GM12878 (cell line): Measurements from ENCODE around the gene DCDC2C. TPM values are rescaled to one million over a fixed set of nuclear protein-coding genes. Genes with fewer than 3 reads are reported as not detected.

ENCODE experiments used
- ATAC-seq: fragments of 200-7000 bp; cut with Tn5 transposase; 3 replicates; pipeline ENCODE4 v1.9.1; 2020; ENCODE audit warnings: mild to moderate bottlenecking, moderate library complexity
- BruUV-seq: library from RNA; stranded (reverse); fragments of 400-500 nt; replicated peaks from 2 replicates; lab custom pipeline; 2021; lab: Mats Ljungman, UMichigan
- CTCF ChIA-PET: fragments of 300-600 bp; sonication (Branson Sonifier 250); formaldehyde crosslinking; extraction: SDS; loops from one replicate; lab custom pipeline; 2021; ENCODE audit warnings: inconsistent platforms; lab: Yijun Ruan, JAX
- POLR2A ChIA-PET: fragments of 350-600 bp; formaldehyde crosslinking; extraction: SDS; loops from one replicate; lab custom pipeline; 2021; ENCODE audit warnings: inconsistent platforms; lab: Charles Lee
- RAD21 ChIA-PET: fragments of 300-600 bp; sonication (Branson Sonifier 250); formaldehyde crosslinking; loops from one replicate; lab custom pipeline; 2023; ENCODE audit warnings: antibody characterized with exemption; ENCODE audit not compliant: unreplicated experiment; lab: Charles Lee
- SMC1A ChIA-PET: fragments of 300-600 bp; sonication (Branson Sonifier 250); formaldehyde crosslinking; loops from one replicate; lab custom pipeline; 2023; ENCODE audit not compliant: unreplicated experiment, uncharacterized antibody; lab: Charles Lee
- DNase-seq: peaks from one replicate; pipeline ENCODE4 v3.0.0-alpha.2; 2011; ENCODE audit warnings: low read depth, low spot score
- FAIRE-seq: peaks from 3 replicates; lab custom pipeline; 2011; peaks lifted over from hg19 to GRCh38; lab: Jason Lieb, UNC
- H2AFZ ChIP-seq: 2 replicates; pipeline ENCODE4 v1.6.0; 2011; ENCODE audit warnings: low read depth, low read length, control low read depth; ENCODE audit not compliant: control insufficient read depth
- H3K27ac ChIP-seq: 2 replicates; pipeline ENCODE4 v1.5.1; 2011; ENCODE audit warnings: control low read depth; ENCODE audit not compliant: control insufficient read depth, insufficient read depth
- H3K27me3 ChIP-seq, 2 experiments: replicated peaks in 1 of 2; 2 replicates each; pipeline versions ENCODE4 v1.6.0 to v1.6.1; 2011; ENCODE audit warnings: low read length in 1 of 2; ENCODE audit not compliant: control insufficient read depth in 2 of 2, insufficient read depth in 2 of 2
- H3K36me3 ChIP-seq, 2 experiments: 2 replicates each; pipeline ENCODE4 v1.5.1; 2011; ENCODE audit warnings: low read length in 1 of 2; ENCODE audit not compliant: control insufficient read depth in 2 of 2, insufficient read depth in 2 of 2
- H3K4me1 ChIP-seq: 2 replicates; pipeline ENCODE4 v1.6.1; 2011; ENCODE audit warnings: mild to moderate bottlenecking, low read length, moderate library complexity, mixed read lengths; ENCODE audit not compliant: control insufficient read depth, insufficient read depth
- H3K4me2 ChIP-seq: 2 replicates; pipeline ENCODE4 v1.6.0; 2011; ENCODE audit warnings: control low read depth; ENCODE audit not compliant: control insufficient read depth, insufficient read depth
- H3K4me3 ChIP-seq: fragments of 200-600 bp; sonication (generic); 2 replicates; pipeline ENCODE4 v1.5.1; 2016
- H3K79me2 ChIP-seq: 2 replicates; pipeline ENCODE4 v1.6.0; 2011; ENCODE audit warnings: low read length; ENCODE audit not compliant: control insufficient read depth, insufficient read depth
- H3K9ac ChIP-seq: 2 replicates; pipeline ENCODE4 v1.8.0; 2011; ENCODE audit warnings: low read length, control low read depth, mixed read lengths; ENCODE audit not compliant: control insufficient read depth, insufficient read depth
- H3K9me3 ChIP-seq: replicated peaks from 3 replicates; pipeline ENCODE4 v1.5.1; 2011; ENCODE audit warnings: mild to moderate bottlenecking, low read length; ENCODE audit not compliant: control insufficient read depth, insufficient read depth
- H4K20me1 ChIP-seq: 2 replicates; pipeline ENCODE4 v1.6.0; 2011; ENCODE audit not compliant: control insufficient read depth, insufficient read depth
- ATF2 ChIP-seq: IDR thresholded peaks from 2 replicates; pipeline ENCODE4 v1.6.1; 2012; ENCODE audit warnings: low read length, inconsistent platforms
- ELK1 ChIP-seq: IDR thresholded peaks from 2 replicates; pipeline ENCODE4 v1.6.1; 2012; ENCODE audit warnings: low read depth, low read length, improper control_type of control experiment
- IKZF2 ChIP-seq, 2 experiments: fragments of 450-650 bp; IDR thresholded peaks; 2 replicates each; pipeline ENCODE4 v1.6.1; 2017; ENCODE audit warnings: mild to moderate bottlenecking in 2 of 2, moderate library complexity in 2 of 2
- IRF3 ChIP-seq: fragments of 450-650 bp; IDR thresholded peaks from 2 replicates; pipeline ENCODE4 v1.6.1; 2014; ENCODE audit warnings: mild to moderate bottlenecking
- NKRF ChIP-seq: fragments of 450-650 bp; conservative IDR thresholded peaks from 2 replicates; pipeline ENCODE4 v1.6.1; 2017; ENCODE audit warnings: mild to moderate bottlenecking, moderate library complexity
- PAX5 ChIP-seq: IDR thresholded peaks from 2 replicates; pipeline ENCODE4 v1.6.1; 2011; ENCODE audit warnings: low read depth, low read length, borderline replicate concordance
- POLR2A ChIP-seq: IDR thresholded peaks from 2 replicates; pipeline ENCODE4 v1.6.1; 2011; ENCODE audit warnings: low read depth, mild to moderate bottlenecking, low read length
- RBBP5 ChIP-seq: fragments of 200-600 bp; sonication (generic); conservative IDR thresholded peaks from 2 replicates; pipeline ENCODE4 v1.6.1; 2016
- SMARCA5 ChIP-seq: fragments of 450-650 bp; IDR thresholded peaks from 2 replicates; pipeline ENCODE4 v1.6.1; 2017; ENCODE audit warnings: mild to moderate bottlenecking
- SMC3 ChIP-seq: IDR thresholded peaks from 2 replicates; pipeline ENCODE4 v1.6.1; 2011; ENCODE audit warnings: low read length, improper control_type of control experiment, borderline replicate concordance
- SUZ12 ChIP-seq: fragments of 200-600 bp; sonication (generic); IDR thresholded peaks from one replicate; pipeline ENCODE4 v1.6.1; 2018; ENCODE audit warnings: antibody characterized with exemption, mild to moderate bottlenecking; ENCODE audit not compliant: unreplicated experiment
- TCF12 ChIP-seq: IDR thresholded peaks from 2 replicates; pipeline ENCODE4 v1.6.1; 2011; ENCODE audit warnings: low read depth, mild to moderate bottlenecking, low read length
- USF2 ChIP-seq: IDR thresholded peaks from 2 replicates; pipeline ENCODE4 v1.6.1; 2011; ENCODE audit warnings: low read depth, low read length, improper control_type of control experiment, borderline replicate concordance
- ZNF622 ChIP-seq: fragments of 450-650 bp; IDR thresholded peaks from 2 replicates; pipeline ENCODE4 v1.6.1; 2017; ENCODE audit warnings: mild to moderate bottlenecking, inconsistent platforms
- WGBS: methylation state at CpG from one replicate; pipeline ENCODE4 v1.1.6; 2016; ENCODE audit warnings: low lambda C conversion rate; ENCODE audit not compliant: insufficient replicate concordance, insufficient coverage; ENCODE audit errors: missing lambda C conversion rate; 5-methylcytosine and 5-hydroxymethylcytosine counted together
- in situ Hi-C: fragments of 300-500 bp; cut with MboI; formaldehyde crosslinking; loops from 9 replicates; pipeline ENCODE4 v1.14.3; 2018; ENCODE audit warnings: mixed read lengths
- intact Hi-C: fragments of 100-400 bp; cut with micrococcal nuclease; formaldehyde crosslinking; loops from one replicate; pipeline ENCODE4 v1.14.2; 2022; ENCODE audit not compliant: unreplicated experiment
- polyA plus RNA-seq, 11 experiments: library from polyadenylated mRNA; depleted of rRNA in 4 of 11; unstranded in 6 of 11; stranded (reverse) in 5 of 11; fragments of >200 nt; fragmentation: Nextera tagmentation in 4 of 11; fragmentation: Illumina TruSeq in 1 of 11; extraction: Ambion mirVana in 4 of 11; extraction: Trizol in 1 of 11; gene quantifications; 1 replicate in 1 of 11; 2 replicates in 10 of 11; pipeline versions ENCODE4 v1.2.1 to v1.2.3, GENCODE V29; 2011 to 2016; ENCODE audit warnings: inconsistent platforms in 2 of 11, missing spikeins in 2 of 11, low read depth in 1 of 11
- total RNA-seq, 4 experiments: library from RNA; depleted of rRNA in 3 of 4; stranded (reverse); fragments of >200 nt in 3 of 4; fragmentation: Illumina TruSeq in 1 of 4; extraction: Trizol in 1 of 4; gene quantifications; 2 replicates each; pipeline versions ENCODE4 v1.2.1 to v1.2.3, GENCODE V29; 2013 to 2021

Gene DCDC2C
- total and polyA plus RNA-seq, 10 of the 15 experiments (the other 5 are each of a cell fraction or from before 2014, with no cell fraction given) = not detected

- TF ChIP-seq ATF2 = no peak
- no peak for TF ChIP-seq IKZF2 (IDR thresholded peaks at IDR 0.05)
- no peak for TF ChIP-seq ZNF622
- TF ChIP-seq SMARCA5 = no peak
- no peak for TF ChIP-seq SUZ12
- TF ChIP-seq USF2 = no peak
- no peak for TF ChIP-seq TCF12
- no peak for TF ChIP-seq SMC3
Observed at GRCh38 chr2:3745920-3746319, 42.5 kb downstream of the DCDC2C start (continued).

- Histone ChIP-seq H4K20me1 (no peaks in the 10 kb centered on the region), H3K9me3 (no peaks in the 10 kb centered on the region), H3K36me3 (no peaks in the 10 kb centered on the region), H3K79me2 (no peaks in the 10 kb centered on the region), H3K4me2 (no peak overlapping the region), H3K4me1 (no peaks in the 10 kb centered on the region), H2AFZ (no peak overlapping the region), H3K27me3 (peaks cover 0 to 2% of the 10 kb centered on the region in 2 experiments; a peak in 2 of 4 replicates), H3K9ac (no peak overlapping the region), H3K27ac (no peak overlapping the region), H3K4me3 (no peak overlapping the region)
- FAIRE-seq = no peak
- no peak for ATAC-seq
- WGBS = 24% methylated on average over 20 of the region's 20 CpGs
- in situ Hi-C loops = no loop called here
- ChIA-PET RAD21 (no interaction called here), SMC1A (no interaction called here), POLR2A (no interaction called here), CTCF (no interaction called here)
- DNase-seq = no peak
- no peak for TF ChIP-seq ELK1
- no peak for TF ChIP-seq SUZ12
- TF ChIP-seq RBBP5 = no peak
- no peak for TF ChIP-seq POLR2A
- no peak for TF ChIP-seq NKRF
- no peak for TF ChIP-seq IRF3
- TF ChIP-seq PAX5 = no peak
- intact Hi-C loops = no loop called here
- no TSS peak for BruUV-seq
Observed at GRCh38 chr2:3747032-3747654, 43.8 kb downstream of the DCDC2C start.
